HFF-Myc (cell line): ENCODE measurements around the gene CA5A.
"Not testable (repeated sequence)": the region's sequence is repeated elsewhere in the genome, so short reads cannot be mapped to it uniquely, and the experiment has no call there.

Experiments
- DNase-seq: peaks from one replicate; pipeline ENCODE4 v3.0.0-alpha.2; 2011; ENCODE audit warnings: low read depth; ENCODE audit errors: extremely low read depth
- H3K4me3 ChIP-seq: replicated peaks from 2 replicates; pipeline ENCODE4 v1.5.1; 2011; ENCODE audit warnings: low read depth, mild to moderate bottlenecking, control low read depth, low read length
- CTCF ChIP-seq: IDR thresholded peaks from 2 replicates; pipeline ENCODE4 v1.5.1; 2012; ENCODE audit warnings: mild to moderate bottlenecking, low read depth, low read length, control low read depth; ENCODE audit errors: missing control alignments

CA5A gene

GRCh38 chr16:87874639-87875427 lies 61.5 kb downstream of the CA5A start:
- H3K4me3 ChIP-seq, result no peak overlapping the region
- TF ChIP-seq CTCF, result no peak
- no peak for DNase-seq

- DNase-seq, H3K4me3 ChIP-seq: not testable (repeated sequence)
These were observed 65.7 kb downstream of the CA5A start for GRCh38 chr16:87870418-87871291.

GRCh38 chr16:87869879-87870417 lies 66.4 kb downstream of the CA5A start:
- not testable (repeated sequence) for DNase-seq, H3K4me3 ChIP-seq

GRCh38 chr16:87869061-87869878 lies 67.1 kb downstream of the CA5A start, which contains the start of gene SLC7A5:
SLC7A5 (minus strand) TSS chr16:87869507; CDS start chr16:87869422, 85 bp downstream.
- not testable (repeated sequence) for DNase-seq
- peak within 1 kb of the TSS; percentile 73 for H3K4me3 ChIP-seq

GRCh38 chr16:87868254-87869029 lies 67.9 kb downstream of the CA5A start:
- DNase-seq, result not testable (repeated sequence)
- peak overlapping the region; percentile 73 for H3K4me3 ChIP-seq

- peak overlapping the region; percentile 73 for H3K4me3 ChIP-seq
These were observed 70.3 kb downstream of the CA5A start for GRCh38 chr16:87865902-87866555.

GRCh38 chr16:87864331-87864989 lies 71.9 kb downstream of the CA5A start:
- no peak for DNase-seq
- H3K4me3 ChIP-seq, result 0 out of 2 replicates have a peak overlapping the region, but pooled peaks have one; percentile 3
- TF ChIP-seq CTCF, result no peak

More at GRCh38 chr16:87865902-87866555, 70.3 kb downstream of the CA5A start:
- not testable (repeated sequence) for DNase-seq

GRCh38 chr16:87863327-87863635 lies 73.0 kb downstream of the CA5A start:
- H3K4me3 ChIP-seq, DNase-seq: not testable (repeated sequence)

GRCh38 chr16:87862597-87863326 lies 73.6 kb downstream of the CA5A start:
- DNase-seq, H3K4me3 ChIP-seq: not testable (repeated sequence)

- H3K4me3 ChIP-seq, result 0 out of 2 replicates have a peak overlapping the region, but pooled peaks have one; percentile 17
- DNase-seq, result not testable (repeated sequence)
These were observed 74.8 kb downstream of the CA5A start for GRCh38 chr16:87861300-87862099.
